ENCODE results near the gene ZNF318.
"Not testable (repeated sequence)": the region's sequence is repeated elsewhere in the genome, so short reads cannot be mapped to it uniquely, and the experiment has no call there.

Gene ZNF318

GRCh38 chr6:43308101-43308989 lies 61.1 kb downstream of the ZNF318 start, which contains the start of gene CRIP3:
Gene CRIP3 (minus strand): TSS chr6:43308826. CDS start chr6:43308792, 34 bp downstream.
- TF ChIP-seq CTCF (IDR thresholded peaks at IDR 0.05; ENCODE audit: control insufficient read depth, insufficient read depth, low read depth, low read length, missing control alignments): peak; percentile 12
- DNase-seq (ENCODE audit: low read depth): no peak
- H3K4me3 ChIP-seq (ENCODE audit: control insufficient read depth, low read depth, low read length): peak within 1 kb of the TSS; percentile 26

GRCh38 chr6:43307451-43308100 lies 61.9 kb downstream of the ZNF318 start:
- no peak for DNase-seq (ENCODE audit: low read depth)
- no peak for TF ChIP-seq CTCF (IDR thresholded peaks at IDR 0.05; ENCODE audit: control insufficient read depth, insufficient read depth, low read depth, low read length, missing control alignments)
- H3K4me3 ChIP-seq (ENCODE audit: control insufficient read depth, low read depth, low read length): no peak overlapping the region

GRCh38 chr6:43306086-43306485 lies 63.4 kb downstream of the ZNF318 start:
- no peak overlapping the region for H3K4me3 ChIP-seq (ENCODE audit: control insufficient read depth, low read depth, low read length)
- TF ChIP-seq CTCF (IDR thresholded peaks at IDR 0.05; ENCODE audit: control insufficient read depth, insufficient read depth, low read depth, low read length, missing control alignments): no peak
- no peak for DNase-seq (ENCODE audit: low read depth)

GRCh38 chr6:43304882-43305281 lies 64.6 kb downstream of the ZNF318 start:
- H3K4me3 ChIP-seq (ENCODE audit: control insufficient read depth, low read depth, low read length): no peak overlapping the region
- no peak for DNase-seq (ENCODE audit: low read depth)
- TF ChIP-seq CTCF (IDR thresholded peaks at IDR 0.05; ENCODE audit: control insufficient read depth, insufficient read depth, low read depth, low read length, missing control alignments): no peak

- no peak overlapping the region for H3K4me3 ChIP-seq (ENCODE audit: control insufficient read depth, low read depth, low read length)
- TF ChIP-seq CTCF (IDR thresholded peaks at IDR 0.05; ENCODE audit: control insufficient read depth, insufficient read depth, low read depth, low read length, missing control alignments): no peak
- no peak for DNase-seq (ENCODE audit: low read depth)
Measured at GRCh38 chr6:43304361-43304760, 65.1 kb downstream of the ZNF318 start.

- TF ChIP-seq CTCF (IDR thresholded peaks at IDR 0.05; ENCODE audit: control insufficient read depth, insufficient read depth, low read depth, low read length, missing control alignments): no peak
- no peak overlapping the region for H3K4me3 ChIP-seq (ENCODE audit: control insufficient read depth, low read depth, low read length)
- no peak for DNase-seq (ENCODE audit: low read depth)
Measured at GRCh38 chr6:43303751-43304331, 65.6 kb downstream of the ZNF318 start.

- not testable (repeated sequence) for H3K4me3 ChIP-seq (ENCODE audit: control insufficient read depth, low read depth, low read length); DNase-seq (ENCODE audit: low read depth)
Measured at GRCh38 chr6:43303006-43303405, 66.4 kb downstream of the ZNF318 start.

Measured in AG09309 (cell line).